SU-DHL-6 (cell line): Measurements from ENCODE around the gene TRO.

Source experiments
- H2AFZ ChIP-seq: fragments of 200-600 bp; sonication (generic); 2 replicates; pipeline ENCODE4 v1.6.1; 2014; ENCODE audit warnings: low read depth, mild to moderate bottlenecking, moderate library complexity, mixed read lengths, antibody characterized with exemption, low read length; ENCODE audit not compliant: severe bottlenecking
- H3F3A ChIP-seq: fragments of 200-600 bp; shearing (Covaris generic); 2 replicates; pipeline ENCODE4 v1.6.0; 2016; ENCODE audit warnings: antibody characterized with exemption, mild to moderate bottlenecking; ENCODE audit not compliant: insufficient read depth
- H3K27ac ChIP-seq: fragments of 200-600 bp; sonication (generic); 2 replicates; pipeline ENCODE4 v1.5.1; 2016; ENCODE audit warnings: low read depth, mild to moderate bottlenecking, low read length, moderate library complexity, mixed read lengths
- H3K27me3 ChIP-seq: fragments of 200-600 bp; sonication (generic), shearing (Covaris generic); 2 replicates; pipeline ENCODE4 v1.6.0; 2014; ENCODE audit warnings: mild to moderate bottlenecking, low read length
- H3K36me3 ChIP-seq: fragments of 200-600 bp; sonication (generic); 2 replicates; pipeline ENCODE4 v1.6.1; 2014; ENCODE audit warnings: mild to moderate bottlenecking, low read length, mixed read lengths
- H3K4me2 ChIP-seq: fragments of 300-600, 200-600 bp; shearing (Covaris generic), sonication (generic); 2 replicates; pipeline ENCODE4 v1.6.0; 2014; ENCODE audit warnings: low read length, low read depth, mild to moderate bottlenecking; ENCODE audit not compliant: poor library complexity, severe bottlenecking
- H3K4me3 ChIP-seq: fragments of 200-600 bp; sonication (generic); 2 replicates; pipeline ENCODE4 v1.5.1; 2014; ENCODE audit warnings: antibody characterized with exemption, low read length, mild to moderate bottlenecking, mixed read lengths; ENCODE audit not compliant: insufficient read depth, poor library complexity, severe bottlenecking
- H3K79me2 ChIP-seq: fragments of 200-600 bp; sonication (generic); 2 replicates; pipeline ENCODE4 v1.6.1; 2014; ENCODE audit warnings: mild to moderate bottlenecking, low read length, moderate library complexity; ENCODE audit not compliant: insufficient read depth
- H3K9ac ChIP-seq: fragments of 200-600 bp; sonication (generic); 2 replicates; pipeline ENCODE4 v1.7.0; 2014; ENCODE audit warnings: mild to moderate bottlenecking, low read length
- H3K9me2 ChIP-seq: fragments of 200-600 bp; sonication (generic); replicated peaks from 2 replicates; pipeline ENCODE4 v1.6.1; 2014; ENCODE audit warnings: low read length; ENCODE audit not compliant: insufficient read depth
- H3K9me3 ChIP-seq: fragments of 200-600 bp; sonication (generic); 2 replicates; pipeline ENCODE4 v1.6.1; 2014; ENCODE audit warnings: low read length, mixed read lengths; ENCODE audit not compliant: insufficient read depth
- H4K20me1 ChIP-seq: fragments of 200-600 bp; sonication (generic); 2 replicates; pipeline ENCODE4 v1.6.1; 2014; ENCODE audit warnings: low read depth, mild to moderate bottlenecking, antibody characterized with exemption, low read length, moderate library complexity, mixed read lengths
- EZH2phosphoT487 ChIP-seq: fragments of 200-600 bp; sonication (generic), shearing (Covaris generic); conservative IDR thresholded peaks from 2 replicates; pipeline ENCODE4 v1.6.1; 2018; ENCODE audit warnings: mild to moderate bottlenecking, antibody characterized with exemption, low read length, moderate library complexity, mixed read lengths
- TF ChIP-seq, protein P1 (sequence below): fragments of 200-600 bp; sonication (generic); IDR thresholded peaks from one replicate; pipeline ENCODE4 v1.5.1; 2017; ENCODE audit warnings: antibody characterized with exemption, mild to moderate bottlenecking, low read length, moderate library complexity; ENCODE audit not compliant: insufficient read depth, poor library complexity, severe bottlenecking

The TRO gene, protein sequence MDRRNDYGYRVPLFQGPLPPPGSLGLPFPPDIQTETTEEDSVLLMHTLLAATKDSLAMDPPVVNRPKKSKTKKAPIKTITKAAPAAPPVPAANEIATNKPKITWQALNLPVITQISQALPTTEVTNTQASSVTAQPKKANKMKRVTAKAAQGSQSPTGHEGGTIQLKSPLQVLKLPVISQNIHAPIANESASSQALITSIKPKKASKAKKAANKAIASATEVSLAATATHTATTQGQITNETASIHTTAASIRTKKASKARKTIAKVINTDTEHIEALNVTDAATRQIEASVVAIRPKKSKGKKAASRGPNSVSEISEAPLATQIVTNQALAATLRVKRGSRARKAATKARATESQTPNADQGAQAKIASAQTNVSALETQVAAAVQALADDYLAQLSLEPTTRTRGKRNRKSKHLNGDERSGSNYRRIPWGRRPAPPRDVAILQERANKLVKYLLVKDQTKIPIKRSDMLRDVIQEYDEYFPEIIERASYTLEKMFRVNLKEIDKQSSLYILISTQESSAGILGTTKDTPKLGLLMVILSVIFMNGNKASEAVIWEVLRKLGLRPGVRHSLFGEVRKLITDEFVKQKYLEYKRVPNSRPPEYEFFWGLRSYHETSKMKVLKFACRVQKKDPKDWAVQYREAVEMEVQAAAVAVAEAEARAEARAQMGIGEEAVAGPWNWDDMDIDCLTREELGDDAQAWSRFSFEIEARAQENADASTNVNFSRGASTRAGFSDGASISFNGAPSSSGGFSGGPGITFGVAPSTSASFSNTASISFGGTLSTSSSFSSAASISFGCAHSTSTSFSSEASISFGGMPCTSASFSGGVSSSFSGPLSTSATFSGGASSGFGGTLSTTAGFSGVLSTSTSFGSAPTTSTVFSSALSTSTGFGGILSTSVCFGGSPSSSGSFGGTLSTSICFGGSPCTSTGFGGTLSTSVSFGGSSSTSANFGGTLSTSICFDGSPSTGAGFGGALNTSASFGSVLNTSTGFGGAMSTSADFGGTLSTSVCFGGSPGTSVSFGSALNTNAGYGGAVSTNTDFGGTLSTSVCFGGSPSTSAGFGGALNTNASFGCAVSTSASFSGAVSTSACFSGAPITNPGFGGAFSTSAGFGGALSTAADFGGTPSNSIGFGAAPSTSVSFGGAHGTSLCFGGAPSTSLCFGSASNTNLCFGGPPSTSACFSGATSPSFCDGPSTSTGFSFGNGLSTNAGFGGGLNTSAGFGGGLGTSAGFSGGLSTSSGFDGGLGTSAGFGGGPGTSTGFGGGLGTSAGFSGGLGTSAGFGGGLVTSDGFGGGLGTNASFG (N-terminal part only)

DNA sequence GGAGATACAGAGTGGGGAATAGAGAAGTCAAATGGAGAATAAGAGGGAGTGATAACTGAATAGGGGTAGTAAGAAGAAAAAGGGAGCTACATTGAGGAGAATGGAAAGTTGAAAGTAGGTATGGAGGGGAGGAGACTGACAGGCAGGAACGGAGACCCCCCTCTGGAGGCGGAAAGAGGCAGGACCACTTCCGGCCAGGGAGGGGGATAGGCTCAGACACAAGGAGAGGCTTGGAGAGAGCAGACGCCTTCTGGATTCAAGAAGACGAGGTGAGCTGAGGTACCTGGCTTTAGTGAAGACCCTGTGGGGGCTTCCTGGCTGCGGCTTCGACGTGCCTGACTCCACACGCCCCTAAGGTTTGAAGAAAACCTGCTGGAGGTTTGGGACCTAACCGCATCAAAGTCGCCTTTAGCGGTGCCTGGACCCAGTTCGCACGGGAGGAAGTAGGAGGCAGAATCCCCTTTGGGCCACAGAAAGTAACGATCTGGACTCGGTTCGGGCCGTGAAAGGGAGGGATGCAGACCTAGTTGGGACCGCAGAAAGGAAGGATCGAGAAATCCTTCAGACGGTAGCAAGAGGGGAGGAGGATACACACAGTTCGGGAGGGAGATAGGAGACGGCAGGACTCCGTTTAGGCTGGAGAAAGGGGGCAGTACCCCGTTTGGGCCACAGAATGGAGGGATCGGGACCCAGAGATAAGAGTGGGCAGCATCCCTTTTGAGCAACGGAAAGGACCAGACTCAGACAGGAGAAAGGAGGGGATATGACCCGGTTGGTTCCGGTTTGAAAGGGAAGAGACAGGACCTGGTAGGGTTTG, at the start of gene TRO:
TRO (plus strand) TSS at position 215 of the 817 bp plus-strand sequence. CDS start 1,423 bp downstream, outside the sequence.
- Histone ChIP-seq H3K4me2 (no peak within 1 kb of the TSS), H3K9me2 (no peaks in the 10 kb centered on the region), H3K9me3 (no peaks in the 10 kb centered on the region), H3K79me2 (no peaks in the 10 kb centered on the region), H3K4me3 (no peak within 1 kb of the TSS), H3K27me3 (no peaks in the 10 kb centered on the region), H4K20me1 (no peaks in the 10 kb centered on the region), H3K9ac (no peak within 1 kb of the TSS), H3F3A (no peaks in the 10 kb centered on the region), H2AFZ (no peak within 1 kb of the TSS), H3K36me3 (no peaks in the 10 kb centered on the region), H3K27ac (no peak within 1 kb of the TSS)
- TF ChIP-seq, protein P1, sequence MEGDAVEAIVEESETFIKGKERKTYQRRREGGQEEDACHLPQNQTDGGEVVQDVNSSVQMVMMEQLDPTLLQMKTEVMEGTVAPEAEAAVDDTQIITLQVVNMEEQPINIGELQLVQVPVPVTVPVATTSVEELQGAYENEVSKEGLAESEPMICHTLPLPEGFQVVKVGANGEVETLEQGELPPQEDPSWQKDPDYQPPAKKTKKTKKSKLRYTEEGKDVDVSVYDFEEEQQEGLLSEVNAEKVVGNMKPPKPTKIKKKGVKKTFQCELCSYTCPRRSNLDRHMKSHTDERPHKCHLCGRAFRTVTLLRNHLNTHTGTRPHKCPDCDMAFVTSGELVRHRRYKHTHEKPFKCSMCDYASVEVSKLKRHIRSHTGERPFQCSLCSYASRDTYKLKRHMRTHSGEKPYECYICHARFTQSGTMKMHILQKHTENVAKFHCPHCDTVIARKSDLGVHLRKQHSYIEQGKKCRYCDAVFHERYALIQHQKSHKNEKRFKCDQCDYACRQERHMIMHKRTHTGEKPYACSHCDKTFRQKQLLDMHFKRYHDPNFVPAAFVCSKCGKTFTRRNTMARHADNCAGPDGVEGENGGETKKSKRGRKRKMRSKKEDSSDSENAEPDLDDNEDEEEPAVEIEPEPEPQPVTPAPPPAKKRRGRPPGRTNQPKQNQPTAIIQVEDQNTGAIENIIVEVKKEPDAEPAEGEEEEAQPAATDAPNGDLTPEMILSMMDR = no peak
- no peak for TF ChIP-seq EZH2phosphoT487

DNA sequence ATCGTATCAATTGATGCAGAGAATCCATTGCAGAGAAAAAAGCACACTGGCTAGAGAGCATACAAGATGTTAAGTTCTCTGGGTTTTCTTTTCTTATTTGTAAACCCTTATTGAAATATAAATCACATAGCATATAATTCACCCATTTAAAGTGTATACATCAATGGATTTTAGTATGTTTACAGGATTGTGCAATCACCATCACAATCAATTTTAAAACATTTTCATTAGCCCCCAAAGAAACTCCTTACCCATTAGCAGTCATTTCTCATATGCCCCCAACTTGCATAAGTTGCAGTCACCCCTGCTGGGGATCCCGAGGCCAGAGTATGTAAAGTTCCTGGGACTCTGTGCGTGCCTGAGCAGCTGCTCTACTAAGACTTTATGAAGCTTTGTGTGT, 34.9 kb upstream of the TRO start:
- Histone ChIP-seq H3K79me2 (no peaks in the 10 kb centered on the region), H3K36me3 (no peaks in the 10 kb centered on the region), H3K9me3 (no peaks in the 10 kb centered on the region), H3K27ac (no peak overlapping the region), H3K4me3 (no peak overlapping the region), H3K9me2 (no peaks in the 10 kb centered on the region), H2AFZ (no peak overlapping the region), H3F3A (no peaks in the 10 kb centered on the region), H3K9ac (no peak overlapping the region), H4K20me1 (no peaks in the 10 kb centered on the region), H3K4me2 (no peak overlapping the region), H3K27me3 (no peaks in the 10 kb centered on the region)
- TF ChIP-seq, protein P1 = no peak
- TF ChIP-seq EZH2phosphoT487 = no peak

DNA sequence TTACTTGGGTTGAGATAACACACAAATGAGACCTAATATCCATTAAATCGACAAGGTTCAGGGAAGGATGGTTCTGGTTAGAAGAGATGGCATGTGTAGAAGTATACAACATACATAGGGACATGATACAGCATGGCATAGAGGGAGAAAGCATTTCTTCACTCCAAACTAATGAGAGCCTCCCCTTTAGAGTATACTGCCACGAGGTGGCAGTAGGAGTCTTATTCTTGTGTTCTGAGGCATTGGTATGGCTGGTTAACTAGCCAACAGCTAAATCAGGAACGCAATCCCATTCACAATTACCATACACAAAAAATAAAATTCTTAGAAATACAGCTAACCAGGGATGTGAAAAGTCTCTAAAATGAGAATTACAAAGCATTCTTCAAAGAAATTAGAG, 29.1 kb upstream of the TRO start:
- Histone ChIP-seq H3K4me3 (no peak overlapping the region), H3K79me2 (no peaks in the 10 kb centered on the region), H3K36me3 (no peaks in the 10 kb centered on the region), H3K9ac (no peak overlapping the region), H3K27ac (no peak overlapping the region), H3F3A (no peaks in the 10 kb centered on the region), H3K4me2 (no peak overlapping the region), H3K9me3 (no peaks in the 10 kb centered on the region), H3K9me2 (no peaks in the 10 kb centered on the region), H3K27me3 (no peaks in the 10 kb centered on the region), H2AFZ (no peak overlapping the region), H4K20me1 (no peaks in the 10 kb centered on the region)
- TF ChIP-seq, protein P1 = no peak
- TF ChIP-seq EZH2phosphoT487 = no peak
